HEK293T (cell line): ENCODE measurements around the gene FHIT.

Experiments
- ELF4 ChIP-seq: fragments of 450-650 bp; IDR thresholded peaks from 2 replicates; pipeline ENCODE4 v1.6.1; 2017; ENCODE audit warnings: antibody characterized with exemption
- PKNOX1 ChIP-seq: fragments of 450-650 bp; IDR thresholded peaks from 2 replicates; pipeline ENCODE4 v1.6.1; 2016

GRCh38 chr3:60277361-60277800 lies 973.9 kb downstream of the FHIT start:
- TF ChIP-seq ELF4 (no peak), PKNOX1 (no peak)
